Stimulated activated naive CD8-positive, alpha-beta T cell treated with anti-CD3 and anti-CD28 coated beads, Interleukin-15, Interleukin-2, amounts not matched to agents 100 ng/mL and 50 ng/mL, for 24 hours (primary cell): Measurements from ENCODE around the gene CEP19.

Source experiments
- H3K27ac Mint-ChIP-seq: one replicate; pipeline ENCODE4 v1.8.0; 2021; ENCODE audit warnings: mild to moderate bottlenecking, mixed read lengths
- H3K27me3 Mint-ChIP-seq: one replicate; pipeline ENCODE4 v1.8.0; 2021; ENCODE audit warnings: mixed read lengths
- H3K36me3 Mint-ChIP-seq: one replicate; pipeline ENCODE4 v1.8.0; 2021; ENCODE audit warnings: low read depth, mixed read lengths
- H3K4me1 Mint-ChIP-seq: one replicate; pipeline ENCODE4 v1.8.0; 2021; ENCODE audit warnings: low read depth, mixed read lengths
- H3K4me3 Mint-ChIP-seq: one replicate; pipeline ENCODE4 v1.8.0; 2021; ENCODE audit warnings: mild to moderate bottlenecking, mixed read lengths
- H3K9me3 Mint-ChIP-seq: one replicate; pipeline ENCODE4 v1.8.0; 2021; ENCODE audit warnings: mixed read lengths

CEP19 gene

DNA sequence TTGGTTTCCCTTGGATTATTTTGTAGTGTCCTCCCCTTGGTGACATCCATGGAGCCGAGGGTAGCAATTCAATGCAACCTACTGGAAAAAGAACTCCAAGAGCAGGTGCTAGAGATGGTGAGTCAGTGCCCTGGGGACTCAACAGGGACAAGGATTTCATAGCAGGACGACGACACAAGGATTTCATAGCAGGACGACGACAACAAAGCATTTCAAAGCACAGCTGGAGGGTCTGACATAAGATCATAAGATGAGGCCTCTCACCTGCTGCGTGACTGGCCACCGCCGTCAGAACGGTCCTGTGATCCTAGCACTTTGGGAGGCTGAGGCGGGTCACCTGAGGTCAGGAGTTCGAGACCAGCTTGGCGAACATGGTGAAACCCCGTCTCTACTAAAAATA is 50.0 kb downstream of the CEP19 start:
- Mint-ChIP-seq H3K9me3 (no peaks in the 10 kb centered on the region), H3K36me3 (peaks cover 28% of the 10 kb centered on the region), H3K4me3 (no peak overlapping the region), H3K27me3 (no peaks in the 10 kb centered on the region), H3K27ac (no peak overlapping the region), H3K4me1 (no peaks in the 10 kb centered on the region)

DNA sequence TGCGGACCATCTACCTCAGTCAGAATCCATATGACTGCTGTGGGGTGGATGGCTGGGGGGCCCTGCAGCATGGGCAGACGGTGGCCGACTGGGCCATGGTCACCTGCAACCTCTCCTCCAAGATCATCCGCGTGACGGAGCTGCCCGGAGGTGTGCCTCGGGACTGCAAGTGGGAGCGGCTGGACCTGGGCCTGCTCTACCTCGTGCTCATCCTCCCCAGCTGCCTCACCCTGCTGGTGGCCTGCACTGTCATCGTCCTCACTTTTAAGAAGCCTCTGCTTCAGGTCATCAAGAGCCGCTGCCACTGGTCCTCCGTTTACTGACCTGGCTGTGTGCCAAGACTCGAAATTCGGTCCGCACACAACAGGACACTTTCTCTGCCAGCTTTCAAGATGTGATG is 50.6 kb downstream of the CEP19 start:
- H3K36me3 Mint-ChIP-seq: peaks cover 31% of the 10 kb centered on the region
- H3K9me3 Mint-ChIP-seq: no peaks in the 10 kb centered on the region
- no peak overlapping the region for H3K27ac Mint-ChIP-seq
- no peaks in the 10 kb centered on the region for H3K4me1 Mint-ChIP-seq
- H3K4me3 Mint-ChIP-seq: no peak overlapping the region
- no peaks in the 10 kb centered on the region for H3K27me3 Mint-ChIP-seq

DNA sequence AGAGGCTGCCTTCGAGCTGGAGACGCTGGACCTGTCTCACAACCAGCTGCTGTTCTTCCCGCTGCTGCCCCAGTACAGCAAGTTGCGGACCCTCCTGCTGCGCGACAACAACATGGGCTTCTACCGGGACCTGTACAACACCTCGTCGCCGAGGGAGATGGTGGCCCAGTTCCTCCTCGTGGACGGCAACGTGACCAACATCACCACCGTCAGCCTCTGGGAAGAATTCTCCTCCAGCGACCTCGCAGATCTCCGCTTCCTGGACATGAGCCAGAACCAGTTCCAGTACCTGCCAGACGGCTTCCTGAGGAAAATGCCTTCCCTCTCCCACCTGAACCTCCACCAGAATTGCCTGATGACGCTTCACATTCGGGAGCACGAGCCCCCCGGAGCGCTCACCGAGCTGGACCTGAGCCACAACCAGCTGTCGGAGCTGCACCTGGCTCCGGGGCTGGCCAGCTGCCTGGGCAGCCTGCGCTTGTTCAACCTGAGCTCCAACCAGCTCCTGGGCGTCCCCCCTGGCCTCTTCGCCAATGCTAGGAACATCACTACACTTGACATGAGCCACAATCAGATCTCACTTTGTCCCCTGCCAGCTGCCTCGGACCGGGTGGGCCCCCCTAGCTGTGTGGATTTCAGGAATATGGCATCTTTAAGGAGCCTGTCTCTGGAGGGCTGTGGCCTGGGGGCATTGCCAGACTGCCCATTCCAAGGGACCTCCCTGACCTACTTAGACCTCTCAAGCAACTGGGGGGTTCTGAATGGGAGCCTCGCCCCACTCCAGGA is 51.5 kb downstream of the CEP19 start:
- Mint-ChIP-seq H3K36me3 (peaks cover 36% of the 10 kb centered on the region), H3K27ac (no peak overlapping the region), H3K4me3 (no peak overlapping the region), H3K4me1 (no peaks in the 10 kb centered on the region), H3K27me3 (no peaks in the 10 kb centered on the region), H3K9me3 (no peaks in the 10 kb centered on the region)

DNA sequence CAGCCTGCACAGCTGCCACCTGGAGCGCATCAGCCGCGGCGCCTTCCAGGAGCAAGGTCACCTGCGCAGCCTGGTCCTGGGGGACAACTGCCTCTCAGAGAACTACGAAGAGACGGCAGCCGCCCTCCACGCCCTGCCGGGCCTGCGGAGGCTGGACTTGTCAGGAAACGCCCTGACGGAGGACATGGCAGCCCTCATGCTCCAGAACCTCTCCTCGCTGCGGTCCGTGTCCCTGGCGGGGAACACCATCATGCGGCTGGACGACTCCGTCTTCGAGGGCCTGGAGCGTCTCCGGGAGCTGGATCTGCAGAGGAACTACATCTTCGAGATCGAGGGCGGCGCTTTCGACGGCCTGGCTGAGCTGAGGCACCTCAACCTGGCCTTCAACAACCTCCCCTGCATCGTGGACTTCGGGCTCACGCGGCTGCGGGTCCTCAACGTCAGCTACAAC is 52.1 kb downstream of the CEP19 start:
- peaks cover 40% of the 10 kb centered on the region for H3K36me3 Mint-ChIP-seq
- no peaks in the 10 kb centered on the region for H3K4me1 Mint-ChIP-seq
- no peak overlapping the region for H3K4me3 Mint-ChIP-seq
- no peaks in the 10 kb centered on the region for H3K27me3 Mint-ChIP-seq
- H3K9me3 Mint-ChIP-seq: no peaks in the 10 kb centered on the region
- H3K27ac Mint-ChIP-seq: no peak overlapping the region
